ENCODE data around the gene MSANTD7. TPM values are rescaled to one million over a fixed set of nuclear protein-coding genes. Genes with fewer than 3 reads are reported as not detected.
"Not testable (repeated sequence)": the region's sequence is repeated elsewhere in the genome, so short reads cannot be mapped to it uniquely, and the experiment has no call there.

MSANTD7 gene, protein sequence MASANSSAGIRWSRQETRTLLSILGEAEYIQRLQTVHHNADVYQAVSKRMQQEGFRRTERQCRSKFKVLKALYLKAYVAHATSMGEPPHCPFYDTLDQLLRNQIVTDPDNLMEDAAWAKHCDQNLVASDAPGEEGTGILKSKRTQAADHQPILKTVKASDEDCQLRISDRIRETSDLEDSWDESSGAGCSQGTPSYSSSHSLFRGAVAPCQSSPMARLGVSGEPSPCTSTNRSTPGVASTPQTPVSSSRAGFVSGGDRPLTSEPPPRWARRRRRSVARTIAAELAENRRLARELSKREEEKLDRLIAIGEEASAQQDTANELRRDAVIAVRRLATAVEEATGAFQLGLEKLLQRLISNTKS
- total RNA-seq (2014; rRNA removed; shearing (Covaris generic)): 25.9 and 26.1 TPM in 2 replicates
- 11.7 and 12.1 TPM in 2 replicates for polyA plus RNA-seq (2015; cell fraction: cytosol; rRNA removed)
- 11.5 and 12.9 TPM in 2 replicates for polyA plus RNA-seq (2015; cell fraction: nucleus; rRNA removed)

DNA sequence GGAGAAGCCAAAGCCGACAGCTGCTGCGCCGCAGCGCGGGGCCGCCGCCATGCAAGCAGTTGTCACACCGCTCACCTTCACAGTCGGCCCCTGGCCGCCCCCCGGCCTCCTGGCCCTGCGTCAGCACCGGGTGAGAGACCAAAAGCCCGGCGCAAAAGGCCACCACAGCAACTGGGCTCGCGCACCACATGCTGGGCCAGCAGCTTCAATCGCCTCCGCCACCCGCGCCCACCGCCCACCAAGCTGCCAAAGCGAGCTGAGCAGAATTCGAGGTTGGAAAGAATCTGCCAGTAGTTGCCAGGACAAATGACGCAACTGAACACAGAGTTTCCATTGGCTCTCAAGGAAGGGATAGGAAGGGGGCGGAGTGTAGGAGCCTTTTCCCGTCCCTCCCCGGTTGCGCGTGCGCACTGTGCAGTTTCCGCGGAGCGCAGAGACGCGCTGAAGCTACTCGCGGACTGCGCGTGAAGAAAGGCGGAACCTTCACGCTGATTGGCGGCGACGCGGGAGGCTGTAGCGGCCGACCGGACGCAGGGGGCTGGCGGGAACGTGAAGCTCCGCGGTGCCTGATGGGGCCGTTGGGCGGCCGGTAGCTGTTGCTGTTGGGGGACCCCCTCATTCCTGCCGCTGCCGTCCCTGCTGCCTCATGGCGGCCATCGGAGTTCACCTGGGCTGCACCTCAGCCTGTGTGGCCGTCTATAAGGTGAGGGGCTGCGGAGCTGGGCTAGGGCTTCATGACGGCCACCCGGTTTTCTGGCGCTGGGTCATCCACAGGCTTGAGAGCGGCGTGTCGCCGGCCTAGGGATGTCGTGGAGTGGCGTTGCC, at the start of gene MSANTD7, which contains the start of the genes CDNF and HSPA14:
Gene MSANTD7, plus strand, starts transcription at position 550 of the 825 bp plus-strand sequence. CDS start 3,979 bp downstream, outside the sequence.
Gene CDNF, minus strand, starts transcription at position 281 of the 825 bp plus-strand sequence. Its CDS starts 91 bp downstream, at position 190.
Gene HSPA14, plus strand, starts transcription at position 550 of the 825 bp plus-strand sequence. Its CDS starts 97 bp downstream, at position 647.
- DNase-seq (ENCODE audit: low read depth): peak; percentile 98

DNA sequence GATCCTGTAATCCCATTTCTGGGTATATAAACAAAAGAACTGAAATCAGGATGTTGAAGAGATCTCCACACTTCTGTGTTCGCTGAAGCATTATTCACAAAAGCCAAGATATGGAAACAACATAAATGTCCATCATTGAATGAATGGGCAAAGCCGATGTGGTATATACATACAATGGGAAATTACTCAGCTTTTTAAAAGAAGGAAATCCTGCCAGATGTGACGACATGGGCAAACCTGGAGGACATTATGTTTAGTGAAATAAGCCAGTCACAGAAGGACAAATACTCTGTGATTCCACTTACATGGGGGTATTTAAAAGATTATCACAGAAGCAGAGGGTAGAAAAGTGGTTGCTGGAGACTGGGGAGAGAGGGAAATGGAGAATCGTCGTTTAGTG, 39.5 kb upstream of the MSANTD7 start:
- DNase-seq (ENCODE audit: low read depth): no peak

DNA sequence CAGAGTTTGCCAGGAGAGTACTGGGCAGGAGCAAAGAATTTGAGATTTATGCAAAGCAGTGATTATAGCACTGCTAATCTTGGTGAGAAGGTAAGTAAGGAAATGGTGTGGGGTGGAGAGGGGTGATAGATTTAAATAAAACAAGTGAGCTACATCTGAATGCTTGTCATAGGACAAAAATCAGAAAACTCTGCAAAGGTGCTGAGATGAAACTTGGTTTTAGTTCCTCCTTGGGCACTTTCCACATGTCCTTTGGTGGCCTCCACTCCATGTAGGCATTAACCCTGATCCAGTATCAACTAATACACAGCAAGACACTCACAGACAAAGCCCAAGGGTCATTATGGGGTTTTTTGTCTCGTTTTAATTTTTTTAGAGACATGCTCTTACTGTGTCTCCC, 37.7 kb upstream of the MSANTD7 start:
- no peak for DNase-seq (ENCODE audit: low read depth)

DNA sequence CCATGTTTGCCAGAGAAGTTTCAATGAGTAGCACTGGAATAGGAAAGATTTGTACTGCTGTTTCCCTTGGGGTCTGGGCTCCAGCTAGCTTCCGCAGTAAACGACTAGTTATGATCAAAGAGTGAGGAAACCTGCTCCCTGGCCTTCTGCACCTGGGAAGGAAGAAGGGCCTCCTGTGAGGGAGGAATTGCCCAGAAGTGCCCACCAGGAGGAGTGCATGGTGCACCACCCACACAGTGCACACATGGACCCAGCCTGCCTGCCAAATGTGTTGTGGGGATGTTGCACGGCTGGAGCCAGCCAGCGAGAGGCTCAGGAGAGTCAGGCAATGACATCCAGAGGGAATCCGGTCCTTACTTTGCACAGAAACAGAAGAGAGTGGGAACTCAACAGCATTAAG, 36.4 kb upstream of the MSANTD7 start:
- no peak for DNase-seq (ENCODE audit: low read depth)

DNA sequence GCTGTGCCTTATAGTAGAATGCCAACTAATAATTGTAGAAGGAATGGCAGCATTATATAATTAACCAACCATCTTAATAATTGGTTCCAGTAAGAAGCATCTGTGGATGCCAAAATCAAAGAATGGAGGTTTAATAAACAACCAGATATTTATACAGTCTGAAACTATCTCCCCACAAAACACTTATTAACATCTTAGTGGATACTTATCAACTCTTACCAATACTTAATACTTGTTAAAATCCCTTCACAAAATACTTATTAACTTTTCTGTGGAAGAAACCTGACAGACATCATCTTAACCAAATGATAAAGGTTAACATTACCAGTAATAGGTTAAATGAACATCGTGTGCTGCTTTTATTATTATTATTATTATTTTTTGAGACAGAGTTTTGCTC, 34.3 kb upstream of the MSANTD7 start:
- no peak for DNase-seq (ENCODE audit: low read depth)

DNA sequence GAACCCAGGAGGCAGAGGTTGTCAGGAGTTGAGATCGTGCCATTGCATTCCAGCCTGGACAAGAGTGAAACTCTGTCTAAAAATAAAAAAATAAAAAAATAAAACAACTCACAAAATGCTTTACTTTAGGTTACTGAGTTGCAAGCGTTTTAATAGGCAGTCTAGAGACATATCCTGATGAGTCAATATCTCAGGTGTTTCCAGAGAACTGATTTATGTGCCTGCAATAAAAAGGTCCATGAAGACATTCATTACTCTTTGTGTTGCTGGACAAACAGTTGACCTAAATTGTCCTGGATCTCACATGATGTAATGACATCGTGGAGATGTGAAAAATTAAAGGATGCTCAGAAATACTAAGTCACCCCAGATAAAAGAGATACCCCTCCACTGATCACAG, 31.8 kb upstream of the MSANTD7 start:
- no peak for DNase-seq (ENCODE audit: low read depth)

DNA sequence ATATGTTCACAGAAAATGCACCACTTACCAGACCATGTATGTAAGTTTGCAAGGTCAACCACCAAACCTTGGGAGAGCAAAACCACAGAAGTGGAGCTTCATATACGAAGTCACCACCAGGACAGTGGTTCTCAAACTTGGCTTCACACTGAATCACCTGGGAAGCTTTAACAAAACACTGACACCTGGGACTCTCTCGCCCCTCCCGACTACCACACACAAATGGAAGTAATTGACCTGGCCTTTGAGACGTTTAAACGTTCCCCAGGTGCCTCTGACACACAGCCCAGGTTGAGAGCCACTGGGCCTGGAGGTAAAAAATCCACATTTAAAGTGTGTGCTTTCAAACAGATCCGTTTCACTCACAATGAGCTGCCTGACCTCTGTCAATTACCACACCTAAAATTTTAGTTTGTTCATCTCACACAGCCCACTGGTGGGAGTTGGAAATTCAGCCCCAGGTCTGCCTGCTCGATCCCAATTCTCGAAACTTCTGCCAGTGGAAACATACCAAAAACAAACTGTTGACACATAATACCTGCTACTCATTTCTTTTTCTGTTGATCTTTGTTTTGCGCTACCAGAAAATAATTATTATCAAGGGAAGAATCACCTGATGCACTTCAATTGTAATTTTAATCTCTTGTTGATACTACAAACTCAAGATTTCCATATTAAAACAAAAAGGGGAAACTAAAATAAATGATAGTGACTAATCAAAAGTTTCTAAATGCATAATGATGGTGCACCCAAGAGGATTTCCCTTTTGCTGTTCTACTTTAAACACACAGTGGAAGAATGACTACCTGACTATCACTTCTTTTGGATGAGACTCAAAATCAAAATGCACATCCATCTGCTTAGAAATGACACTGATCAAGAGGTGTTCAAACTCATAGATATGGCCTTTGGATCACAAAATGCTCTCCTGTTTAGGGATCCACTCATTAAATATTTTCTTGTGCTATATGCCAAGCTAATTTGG, 26.8 kb upstream of the MSANTD7 start:
- no peak for DNase-seq (ENCODE audit: low read depth)

DNA sequence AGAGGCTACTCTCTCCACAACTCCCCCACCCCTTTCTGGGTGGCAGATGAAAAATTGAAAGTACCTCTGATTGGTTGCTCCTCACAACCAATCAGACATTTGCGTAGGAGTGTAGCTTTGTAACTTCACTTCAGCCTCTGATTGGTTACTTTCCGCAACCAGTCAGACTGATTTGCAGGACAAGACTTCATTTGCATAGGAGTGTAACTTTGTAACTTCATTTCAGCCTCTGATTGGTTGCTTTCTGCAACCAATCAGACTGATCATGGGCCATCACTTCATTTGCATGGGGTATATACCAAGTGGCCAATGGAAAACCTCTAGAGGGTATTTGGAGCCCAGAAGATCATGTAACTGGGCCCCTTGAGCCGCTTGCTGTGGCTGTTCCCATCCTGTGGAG, 25.8 kb upstream of the MSANTD7 start:
- DNase-seq (ENCODE audit: low read depth): peak; percentile 50

DNA sequence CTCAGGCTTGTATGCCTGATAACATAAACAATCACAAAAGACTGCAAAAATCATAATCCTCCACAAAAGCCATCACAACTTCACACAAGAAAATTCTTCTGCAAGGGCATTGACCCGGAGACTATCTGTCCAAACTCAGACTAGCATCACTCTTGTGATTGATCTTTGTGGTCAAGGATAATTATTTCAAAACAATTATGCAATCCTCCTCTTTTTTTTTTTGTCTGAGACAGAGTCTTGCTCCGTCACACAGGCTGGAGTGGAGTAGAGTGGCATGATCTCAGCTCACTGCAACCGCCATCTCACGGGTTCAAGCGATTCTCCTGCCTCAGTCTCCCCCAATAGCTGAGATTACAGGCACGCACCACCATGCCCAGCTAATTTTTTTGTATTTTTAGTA, 22.4 kb upstream of the MSANTD7 start:
- no peak for DNase-seq (ENCODE audit: low read depth)

DNA sequence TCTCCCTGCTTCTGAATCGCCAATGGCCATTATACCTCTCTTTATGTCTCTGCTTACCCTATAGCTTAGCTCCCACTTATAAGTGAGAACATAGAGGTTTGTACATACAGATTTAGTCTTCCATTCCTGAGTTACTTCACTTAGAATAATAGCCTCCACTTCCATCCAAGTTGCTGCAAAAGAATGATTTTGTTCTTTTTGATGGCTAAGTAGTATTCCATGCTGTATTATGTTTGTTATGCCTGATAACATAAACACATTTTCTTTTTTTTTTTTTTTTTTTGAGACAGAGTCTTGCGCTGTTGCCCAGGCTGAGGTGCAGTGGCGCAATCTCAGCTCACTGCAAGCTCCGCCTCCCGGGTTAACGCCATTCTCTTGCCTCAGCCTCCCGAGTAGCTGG, 21.4 kb upstream of the MSANTD7 start:
- not testable (repeated sequence) for DNase-seq (ENCODE audit: low read depth)

DNA sequence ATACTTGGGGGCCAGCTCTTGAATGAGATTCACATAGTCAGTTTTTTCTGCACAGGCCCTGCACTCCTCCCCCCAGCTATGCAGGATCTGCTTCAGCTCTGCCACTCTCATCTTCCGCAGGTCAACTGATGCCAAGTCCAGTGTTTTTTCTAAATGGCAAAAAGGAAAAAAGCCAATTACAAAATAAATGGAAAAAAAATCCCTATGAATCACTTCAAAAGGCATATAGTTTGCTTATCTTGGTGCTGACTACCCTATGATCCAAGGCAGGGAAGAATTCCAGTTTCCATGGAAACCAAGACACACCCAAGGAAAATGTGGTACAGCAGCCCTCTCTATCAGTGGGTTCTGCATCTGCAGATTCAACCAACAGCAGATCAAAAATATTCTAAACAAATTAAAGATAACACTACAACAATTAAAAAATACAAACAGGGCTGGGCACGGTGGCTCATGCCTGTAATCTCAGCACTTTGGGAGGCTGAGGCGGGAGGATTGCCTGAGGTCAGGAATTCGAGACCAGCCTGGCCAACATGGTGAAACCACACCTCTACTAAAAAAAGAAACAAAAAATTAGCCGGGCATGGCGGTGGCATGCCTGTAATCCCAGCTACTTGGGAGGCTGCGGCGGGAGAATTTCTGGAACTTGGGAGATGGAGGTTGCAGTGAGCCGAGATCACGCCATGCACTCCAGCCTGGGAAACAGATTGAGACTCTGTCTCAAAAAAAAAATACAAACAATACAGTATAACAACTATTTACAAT, 17.9 kb upstream of the MSANTD7 start:
- peak; percentile 92 for DNase-seq (ENCODE audit: low read depth)

DNA sequence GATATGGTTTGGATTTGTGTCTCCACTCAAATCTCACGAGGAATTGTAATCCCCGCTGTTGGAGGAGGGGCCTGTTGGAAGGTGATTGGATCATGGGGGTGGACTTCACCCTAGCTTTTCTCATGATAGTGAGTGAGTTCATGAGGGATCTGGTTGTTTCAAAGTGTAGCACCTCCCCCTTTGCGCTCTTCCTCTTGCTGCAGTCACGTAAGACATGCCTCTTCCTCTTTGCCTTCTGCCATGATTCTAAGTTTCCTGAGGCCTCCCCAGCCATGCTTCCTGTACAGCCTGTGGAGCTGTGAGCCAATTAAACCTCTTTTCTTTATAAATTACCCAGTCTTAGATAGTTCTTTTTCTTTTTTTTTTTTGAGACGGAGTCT, 17.3 kb upstream of the MSANTD7 start:
- DNase-seq (ENCODE audit: low read depth): no peak

DNA sequence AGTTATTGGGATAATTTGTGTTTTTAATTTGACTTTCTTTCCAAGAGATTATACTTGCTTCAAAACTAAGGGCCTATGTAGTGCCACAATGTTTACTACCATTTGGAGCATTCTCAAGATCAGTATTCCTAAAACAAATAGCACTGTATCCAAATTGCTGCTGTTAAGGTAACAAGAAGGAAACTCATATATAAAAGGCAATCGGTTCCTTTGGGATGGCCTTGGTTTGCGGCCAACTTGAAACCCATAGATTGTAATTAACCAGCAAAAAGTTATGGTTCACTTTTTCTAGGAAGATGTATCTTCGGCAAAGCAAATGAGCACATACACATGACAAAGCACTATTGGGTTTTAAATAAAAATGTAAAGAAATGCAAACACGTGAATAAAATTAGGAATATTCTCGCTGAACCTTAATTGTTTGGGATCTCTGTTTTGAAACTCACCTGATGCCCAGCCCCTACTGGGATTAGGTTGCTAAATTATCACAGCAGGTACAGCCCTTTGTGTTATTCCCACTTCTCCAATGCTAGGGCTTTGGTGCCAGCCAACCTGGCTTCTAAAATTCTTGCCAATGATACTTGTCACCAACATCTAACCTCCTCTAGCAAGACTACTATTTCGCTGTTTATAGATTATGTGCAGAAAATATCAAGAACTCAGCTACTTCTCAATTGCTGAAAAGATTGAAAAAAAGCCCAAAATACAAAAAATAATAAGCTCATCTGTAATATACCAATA, 16.3 kb upstream of the MSANTD7 start:
- DNase-seq (ENCODE audit: low read depth): no peak

DNA sequence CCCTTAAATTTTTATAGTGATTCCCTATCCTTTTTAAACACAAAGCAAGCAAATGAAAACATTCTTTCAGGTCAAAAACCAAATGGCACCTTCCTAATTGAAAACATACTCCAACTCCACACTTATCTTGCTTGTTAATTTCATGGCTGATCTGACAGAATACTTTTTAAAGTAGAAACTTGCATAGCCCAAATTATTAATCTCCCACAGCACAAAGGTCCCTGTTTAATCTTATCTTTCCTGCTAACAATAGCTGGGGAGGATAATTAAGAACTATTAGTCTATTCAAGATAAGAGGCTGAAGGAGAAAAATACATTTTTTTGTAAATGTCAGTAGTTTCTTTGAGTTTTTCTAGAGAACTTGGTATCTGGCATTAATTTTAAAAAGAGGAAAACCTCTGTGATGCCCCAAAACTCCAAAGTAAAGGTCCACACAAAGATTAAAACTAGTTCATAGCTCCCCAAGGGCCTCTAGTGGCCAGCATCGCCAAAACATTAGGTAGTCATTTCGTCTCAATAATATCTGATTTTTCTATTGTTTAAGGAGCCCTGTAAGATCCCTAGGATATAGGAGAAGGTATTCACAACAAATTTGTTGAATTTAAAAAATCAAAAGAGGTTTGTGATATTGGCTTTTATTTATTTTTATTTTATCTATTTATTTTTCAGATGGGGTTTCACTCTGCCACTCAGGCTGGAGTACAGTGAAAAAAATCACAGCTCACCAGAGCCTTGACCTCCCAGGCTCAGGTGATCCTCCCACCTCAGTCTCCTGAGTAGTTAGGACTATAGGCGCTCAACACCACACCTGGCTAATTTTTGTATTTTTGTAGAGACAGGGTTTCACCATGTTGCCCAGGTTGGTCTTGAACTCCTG, 15.0 kb upstream of the MSANTD7 start:
- DNase-seq (ENCODE audit: low read depth): no peak

DNA sequence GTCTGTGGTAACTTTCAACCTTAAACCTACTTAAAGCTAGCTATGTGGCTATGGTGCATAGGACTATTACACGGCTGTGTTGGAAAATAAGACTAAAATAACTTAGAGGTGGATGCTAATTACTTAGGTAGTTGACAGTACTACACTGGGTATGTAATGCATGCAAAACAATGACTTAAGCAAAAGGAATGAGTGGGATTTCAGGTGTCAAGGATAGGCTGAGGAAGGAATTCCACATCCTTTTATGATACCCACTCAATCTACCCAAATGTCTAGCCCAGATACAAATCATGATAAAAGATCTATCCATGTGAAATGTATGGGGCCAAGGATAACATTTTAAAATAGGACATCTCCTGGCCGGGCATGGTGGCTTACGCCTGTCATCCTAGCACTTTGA, 14.1 kb upstream of the MSANTD7 start:
- DNase-seq (ENCODE audit: low read depth): no peak

DNA sequence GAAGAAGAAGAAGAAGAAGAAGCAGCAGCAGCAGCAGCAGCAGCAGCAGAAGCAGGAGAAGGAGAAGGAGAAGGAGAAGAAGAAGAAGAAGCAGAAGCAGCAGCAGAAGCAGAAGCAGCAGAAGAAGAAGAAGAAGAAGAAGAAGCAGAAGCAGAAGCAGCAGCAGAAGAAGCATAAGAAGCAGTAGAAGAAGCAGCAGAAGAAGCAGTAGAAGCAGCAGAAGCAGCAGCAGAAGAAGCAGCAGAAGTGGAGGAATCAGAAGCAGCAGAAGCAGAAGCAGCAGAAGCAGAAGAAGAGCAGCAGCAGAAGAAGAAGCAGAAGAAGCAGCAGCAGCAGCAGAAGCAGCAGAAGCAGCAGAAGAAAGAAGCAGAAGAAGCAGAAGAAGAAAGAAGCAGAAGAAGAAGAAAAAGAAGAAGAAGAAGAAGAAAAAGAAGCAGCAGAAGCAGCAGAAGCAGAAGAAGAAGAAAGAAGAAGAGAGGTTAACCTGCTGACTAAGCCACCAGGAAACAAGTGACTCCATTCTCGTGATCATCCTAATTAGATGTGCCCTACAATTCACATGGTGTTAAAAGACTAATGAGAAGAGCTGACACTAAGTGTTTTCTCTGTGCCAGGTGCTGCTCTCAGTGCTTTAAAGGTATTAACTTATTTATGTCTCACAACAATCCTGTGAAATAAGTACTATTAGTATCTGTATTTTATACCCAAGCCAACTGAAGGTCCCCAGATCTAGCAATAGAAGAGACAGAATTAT, 11.9 kb upstream of the MSANTD7 start:
- DNase-seq (ENCODE audit: low read depth): no peak

DNA sequence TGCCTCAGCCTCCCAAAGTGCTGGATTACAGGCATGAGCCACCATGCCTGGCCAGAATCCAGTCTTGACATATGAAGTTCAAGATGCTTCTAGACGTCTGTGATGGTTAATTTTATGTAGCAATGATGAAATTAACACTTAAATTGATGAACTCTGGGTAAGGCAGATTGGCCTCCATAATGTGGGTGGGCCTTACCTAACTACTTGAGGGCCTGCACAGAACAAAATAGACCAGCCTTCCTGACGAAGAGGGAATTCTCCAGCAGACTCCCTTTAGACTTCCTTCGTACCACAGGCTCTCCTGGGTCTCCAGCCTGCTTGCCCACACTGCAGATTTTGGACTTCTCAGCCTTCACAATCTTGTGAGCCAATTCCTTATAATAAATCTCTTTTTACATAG, 5.0 kb upstream of the MSANTD7 start:
- no peak for DNase-seq (ENCODE audit: low read depth)

DNA sequence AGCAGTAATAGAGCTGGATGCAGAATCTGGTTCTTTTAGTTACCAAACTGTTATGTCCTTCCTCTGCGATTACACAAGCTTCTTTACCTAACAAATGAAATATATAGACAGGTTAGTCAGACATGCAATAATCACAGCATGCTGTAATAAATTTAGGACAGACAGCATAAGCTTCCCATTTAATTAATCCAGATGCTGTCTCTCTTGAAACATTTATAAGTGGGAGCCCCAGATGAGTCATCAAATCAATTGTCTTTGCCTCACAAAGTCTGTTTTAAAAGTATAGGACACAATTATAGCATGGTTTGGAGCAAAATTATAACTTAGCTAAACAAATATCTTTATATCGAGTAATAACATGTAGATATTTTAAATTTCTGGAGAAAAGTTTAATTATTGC, 1.9 kb upstream of the MSANTD7 start:
- no peak for DNase-seq (ENCODE audit: low read depth)

All from HT1080 (cell line).